Measurements from ENCODE around the gene CRK. TPM values are rescaled to one million over a fixed set of nuclear protein-coding genes. Genes with fewer than 3 reads are reported as not detected.

The CRK gene
- polyA plus RNA-seq, 4 donors = 31.2 to 42.9 (median 41.0) TPM

DNA sequence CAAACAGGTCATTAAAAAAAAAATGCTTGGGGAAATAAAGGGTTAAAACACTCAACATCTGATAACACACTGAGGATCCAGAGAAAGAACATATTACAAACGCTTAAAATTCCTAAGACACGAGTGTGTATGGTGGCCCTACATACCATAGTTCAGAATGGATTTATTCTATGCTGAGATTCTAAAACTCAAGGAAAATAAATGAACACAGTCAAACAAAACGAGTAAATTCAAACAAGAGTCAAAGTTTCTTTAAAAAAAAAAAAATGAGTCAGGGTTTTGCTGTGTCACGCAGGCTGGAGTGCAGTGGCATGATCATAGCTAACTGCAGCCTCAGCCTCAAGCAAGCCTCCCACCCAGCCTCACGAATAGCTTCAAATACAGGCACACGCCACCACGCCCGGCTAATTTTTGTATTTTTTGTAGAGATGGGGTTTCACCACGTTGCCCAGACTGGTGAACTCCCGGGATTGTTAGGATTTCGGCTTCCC lies 17.4 kb downstream of the CRK start:
- no peak for DNase-seq
- no peaks in the 10 kb centered on the region for H3K4me1 ChIP-seq (ENCODE audit: control insufficient read depth in 3 of 3, insufficient read depth in 2 of 3, low read depth in 1 of 3, low read length in 2 of 3)
- H3K4me3 ChIP-seq (ENCODE audit: low read depth in 1 of 3, low read length in 3 of 3) = no peak overlapping the region
- H3K9me3 ChIP-seq (ENCODE audit: control insufficient read depth in 2 of 2, insufficient read depth in 1 of 2, low read depth in 1 of 2, low read length in 1 of 2) = no peaks in the 10 kb centered on the region
- H3K27me3 ChIP-seq (ENCODE audit: control insufficient read depth in 3 of 3, insufficient read depth in 3 of 3, low read length in 3 of 3) = no peaks in the 10 kb centered on the region
- H3K36me3 ChIP-seq (ENCODE audit: control insufficient read depth in 3 of 3, insufficient read depth in 2 of 3, low read depth in 1 of 3, low read length in 3 of 3) = peaks cover 9 to 49% (median 17%) of the 10 kb centered on the region in 3 donors
- no peak overlapping the region for H3K27ac ChIP-seq (ENCODE audit: low read depth in 1 of 3, low read length in 2 of 3)
- no peak for FAIRE-seq
- 70 to 75% (median 70%) methylated on average over 11 of the region's 11 CpGs for WGBS, 3 donors

GRCh38 chr17:1435326-1435725 lies 20.7 kb downstream of the CRK start:
- Histone ChIP-seq H3K36me3 (ENCODE audit: control insufficient read depth in 3 of 3, insufficient read depth in 2 of 3, low read depth in 1 of 3, low read length in 3 of 3) (peaks cover 13 to 54% (median 24%) of the 10 kb centered on the region in 3 donors), H3K27ac (ENCODE audit: low read depth in 1 of 3, low read length in 2 of 3) (no peak overlapping the region), H3K27me3 (ENCODE audit: control insufficient read depth in 3 of 3, insufficient read depth in 3 of 3, low read length in 3 of 3) (no peaks in the 10 kb centered on the region), H3K4me1 (ENCODE audit: control insufficient read depth in 3 of 3, insufficient read depth in 2 of 3, low read depth in 1 of 3, low read length in 2 of 3) (no peaks in the 10 kb centered on the region), H3K4me3 (ENCODE audit: low read depth in 1 of 3, low read length in 3 of 3) (no peak overlapping the region), H3K9me3 (ENCODE audit: control insufficient read depth in 2 of 2, insufficient read depth in 1 of 2, low read depth in 1 of 2, low read length in 1 of 2) (no peaks in the 10 kb centered on the region)
- 70 to 83% (median 82%) methylated on average over 3 of the region's 3 CpGs for WGBS, 3 donors
- DNase-seq = no peak
- FAIRE-seq = no peak

GRCh38 chr17:1434150-1434549 lies 21.9 kb downstream of the CRK start:
- Histone ChIP-seq H3K27me3 (ENCODE audit: control insufficient read depth in 3 of 3, insufficient read depth in 3 of 3, low read length in 3 of 3) (no peaks in the 10 kb centered on the region), H3K27ac (ENCODE audit: low read depth in 1 of 3, low read length in 2 of 3) (no peak overlapping the region), H3K36me3 (ENCODE audit: control insufficient read depth in 3 of 3, insufficient read depth in 2 of 3, low read depth in 1 of 3, low read length in 3 of 3) (peaks cover 13 to 58% (median 24%) of the 10 kb centered on the region in 3 donors), H3K4me3 (ENCODE audit: low read depth in 1 of 3, low read length in 3 of 3) (no peak overlapping the region), H3K9me3 (ENCODE audit: control insufficient read depth in 2 of 2, insufficient read depth in 1 of 2, low read depth in 1 of 2, low read length in 1 of 2) (no peaks in the 10 kb centered on the region), H3K4me1 (ENCODE audit: control insufficient read depth in 3 of 3, insufficient read depth in 2 of 3, low read depth in 1 of 3, low read length in 2 of 3) (no peaks in the 10 kb centered on the region)
- 89 to 94% (median 92%) methylated on average over 3 of the region's 3 CpGs for WGBS, 3 donors
- FAIRE-seq = no peak
- DNase-seq = no peak

- Histone ChIP-seq H3K27ac (ENCODE audit: low read depth in 1 of 3, low read length in 2 of 3) (no peak overlapping the region), H3K4me1 (ENCODE audit: control insufficient read depth in 3 of 3, insufficient read depth in 2 of 3, low read depth in 1 of 3, low read length in 2 of 3) (no peaks in the 10 kb centered on the region), H3K27me3 (ENCODE audit: control insufficient read depth in 3 of 3, insufficient read depth in 3 of 3, low read length in 3 of 3) (no peaks in the 10 kb centered on the region), H3K36me3 (ENCODE audit: control insufficient read depth in 3 of 3, insufficient read depth in 2 of 3, low read depth in 1 of 3, low read length in 3 of 3) (peaks cover 12 to 61% (median 20%) of the 10 kb centered on the region in 3 donors), H3K9me3 (ENCODE audit: control insufficient read depth in 2 of 2, insufficient read depth in 1 of 2, low read depth in 1 of 2, low read length in 1 of 2) (no peaks in the 10 kb centered on the region), H3K4me3 (ENCODE audit: low read depth in 1 of 3, low read length in 3 of 3) (no peak overlapping the region)
- 61 to 84% (median 80%) methylated on average over 2 of the region's 2 CpGs for WGBS, 3 donors
- FAIRE-seq (no peak), DNase-seq (no peak)
Measured at GRCh38 chr17:1431631-1432104, 24.4 kb downstream of the CRK start.

- Histone ChIP-seq H3K27ac (ENCODE audit: low read depth in 1 of 3, low read length in 2 of 3) (no peak overlapping the region), H3K4me1 (ENCODE audit: control insufficient read depth in 3 of 3, insufficient read depth in 2 of 3, low read depth in 1 of 3, low read length in 2 of 3) (no peaks in the 10 kb centered on the region), H3K9me3 (ENCODE audit: control insufficient read depth in 2 of 2, insufficient read depth in 1 of 2, low read depth in 1 of 2, low read length in 1 of 2) (no peaks in the 10 kb centered on the region), H3K36me3 (ENCODE audit: control insufficient read depth in 3 of 3, insufficient read depth in 2 of 3, low read depth in 1 of 3, low read length in 3 of 3) (peaks cover 8 to 56% (median 21%) of the 10 kb centered on the region in 3 donors), H3K27me3 (ENCODE audit: control insufficient read depth in 3 of 3, insufficient read depth in 3 of 3, low read length in 3 of 3) (no peaks in the 10 kb centered on the region), H3K4me3 (ENCODE audit: low read depth in 1 of 3, low read length in 3 of 3) (no peak overlapping the region)
- FAIRE-seq = no peak
- no peak for DNase-seq
- 80 to 85% (median 81%) methylated on average over 10 of the region's 10 CpGs for WGBS, 3 donors
Measured at GRCh38 chr17:1423456-1424135, 32.4 kb downstream of the CRK start.

DNA sequence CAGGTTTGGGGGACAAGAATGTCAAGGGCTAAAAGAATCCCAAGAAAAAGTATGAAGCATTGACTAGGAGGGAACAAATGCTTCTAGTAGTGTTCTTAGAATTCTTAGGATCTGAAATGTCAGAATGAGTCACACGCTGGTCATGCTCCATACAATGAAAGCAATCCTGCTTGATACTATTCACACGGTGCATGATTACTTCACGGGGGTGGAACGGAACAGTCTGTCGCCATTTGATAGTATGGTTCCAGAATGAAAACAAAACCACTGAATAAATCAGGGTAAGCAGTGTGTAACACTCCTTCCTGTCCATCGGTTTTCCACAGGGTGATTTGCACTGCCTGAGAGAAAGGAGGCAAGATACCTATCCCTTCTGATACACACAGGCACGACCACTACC lies 33.1 kb downstream of the CRK start:
- H3K36me3 ChIP-seq (ENCODE audit: control insufficient read depth in 3 of 3, insufficient read depth in 2 of 3, low read depth in 1 of 3, low read length in 3 of 3) = peaks cover 8 to 58% (median 26%) of the 10 kb centered on the region in 3 donors
- H3K4me1 ChIP-seq (ENCODE audit: control insufficient read depth in 3 of 3, insufficient read depth in 2 of 3, low read depth in 1 of 3, low read length in 2 of 3) = no peaks in the 10 kb centered on the region
- H3K27ac ChIP-seq (ENCODE audit: low read depth in 1 of 3, low read length in 2 of 3) = no peak overlapping the region
- H3K4me3 ChIP-seq (ENCODE audit: low read depth in 1 of 3, low read length in 3 of 3) = no peak overlapping the region
- DNase-seq = no peak
- no peak for FAIRE-seq
- no peaks in the 10 kb centered on the region for H3K9me3 ChIP-seq (ENCODE audit: control insufficient read depth in 2 of 2, insufficient read depth in 1 of 2, low read depth in 1 of 2, low read length in 1 of 2)
- 74 to 83% (median 82%) methylated on average over 7 of the region's 7 CpGs for WGBS, 3 donors
- no peaks in the 10 kb centered on the region for H3K27me3 ChIP-seq (ENCODE audit: control insufficient read depth in 3 of 3, insufficient read depth in 3 of 3, low read length in 3 of 3)

- 93 to 95% (median 94%) methylated on average over 11 of the region's 11 CpGs for WGBS, 3 donors
- DNase-seq (no peak), FAIRE-seq (no peak)
- Histone ChIP-seq H3K36me3 (ENCODE audit: control insufficient read depth in 3 of 3, insufficient read depth in 2 of 3, low read depth in 1 of 3, low read length in 3 of 3) (peaks cover 8 to 55% (median 26%) of the 10 kb centered on the region in 3 donors), H3K9me3 (ENCODE audit: control insufficient read depth in 2 of 2, insufficient read depth in 1 of 2, low read depth in 1 of 2, low read length in 1 of 2) (no peaks in the 10 kb centered on the region), H3K4me1 (ENCODE audit: control insufficient read depth in 3 of 3, insufficient read depth in 2 of 3, low read depth in 1 of 3, low read length in 2 of 3) (no peaks in the 10 kb centered on the region), H3K27ac (ENCODE audit: low read depth in 1 of 3, low read length in 2 of 3) (no peak overlapping the region), H3K4me3 (ENCODE audit: low read depth in 1 of 3, low read length in 3 of 3) (no peak overlapping the region), H3K27me3 (ENCODE audit: control insufficient read depth in 3 of 3, insufficient read depth in 3 of 3, low read length in 3 of 3) (no peaks in the 10 kb centered on the region)
Measured at GRCh38 chr17:1421470-1421869, 34.6 kb downstream of the CRK start.

DNA sequence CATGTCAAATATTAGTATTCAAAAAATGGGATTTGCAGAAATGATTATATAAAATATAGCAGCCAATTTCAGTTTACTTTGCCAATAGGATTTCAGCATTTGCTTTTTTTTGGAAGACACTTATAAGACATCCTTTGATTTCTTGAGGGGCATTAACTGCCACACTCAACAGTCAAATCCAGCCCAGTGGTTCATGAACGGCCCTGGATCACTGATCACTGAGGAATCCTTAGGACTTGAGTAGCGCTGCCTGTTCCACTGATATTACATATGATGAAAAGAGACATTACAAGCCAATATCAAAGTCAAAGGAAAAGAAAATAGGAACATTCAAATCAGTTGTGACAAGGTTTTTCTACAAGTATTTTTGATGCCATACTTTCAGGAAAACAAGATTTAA lies 35.1 kb downstream of the CRK start:
- H3K4me3 ChIP-seq (ENCODE audit: low read depth in 1 of 3, low read length in 3 of 3) = no peak overlapping the region
- H3K4me1 ChIP-seq (ENCODE audit: control insufficient read depth in 3 of 3, insufficient read depth in 2 of 3, low read depth in 1 of 3, low read length in 2 of 3) = no peaks in the 10 kb centered on the region
- no peaks in the 10 kb centered on the region for H3K9me3 ChIP-seq (ENCODE audit: control insufficient read depth in 2 of 2, insufficient read depth in 1 of 2, low read depth in 1 of 2, low read length in 1 of 2)
- no peak for FAIRE-seq
- no peak overlapping the region for H3K27ac ChIP-seq (ENCODE audit: low read depth in 1 of 3, low read length in 2 of 3)
- DNase-seq = no peak
- WGBS, 3 donors = 82 to 88% (median 88%) methylated on average over 2 of the region's 2 CpGs
- no peaks in the 10 kb centered on the region for H3K27me3 ChIP-seq (ENCODE audit: control insufficient read depth in 3 of 3, insufficient read depth in 3 of 3, low read length in 3 of 3)
- H3K36me3 ChIP-seq (ENCODE audit: control insufficient read depth in 3 of 3, insufficient read depth in 2 of 3, low read depth in 1 of 3, low read length in 3 of 3) = peaks cover 8 to 53% (median 26%) of the 10 kb centered on the region in 3 donors
